ENCODE data around the gene MFSD1.

MFSD1 gene

GRCh38 chr3:158801696-158802408 is at the start of gene MFSD1:
Gene MFSD1, plus strand, starts transcription at chr3:158802054. Its CDS starts 99 bp downstream, at chr3:158802153.
- peak; percentile 63 for DNase-seq

GRCh38 chr3:158753854-158754253 is 48.0 kb upstream of the MFSD1 start:
- DNase-seq = no peak

- no peak for DNase-seq
Observed at GRCh38 chr3:158755421-158755820, 46.4 kb upstream of the MFSD1 start.

GRCh38 chr3:158761350-158761749 is 40.5 kb upstream of the MFSD1 start:
- no peak for DNase-seq

GRCh38 chr3:158762701-158763100 is 39.2 kb upstream of the MFSD1 start:
- DNase-seq = no peak

GRCh38 chr3:158763421-158763820 is 38.4 kb upstream of the MFSD1 start:
- no peak for DNase-seq

- no peak for DNase-seq
Observed at GRCh38 chr3:158765518-158766205, 36.2 kb upstream of the MFSD1 start.

- no peak for DNase-seq
Observed at GRCh38 chr3:158766364-158766763, 35.5 kb upstream of the MFSD1 start.

GRCh38 chr3:158768361-158768787 is 33.5 kb upstream of the MFSD1 start:
- no peak for DNase-seq

- DNase-seq = no peak
Observed at GRCh38 chr3:158768881-158769543, 32.8 kb upstream of the MFSD1 start.

GRCh38 chr3:158769549-158769948 is 32.3 kb upstream of the MFSD1 start:
- DNase-seq = no peak

- no peak for DNase-seq
Observed at GRCh38 chr3:158769952-158770740, 31.7 kb upstream of the MFSD1 start.

- no peak for DNase-seq
Observed at GRCh38 chr3:158770741-158771350, 31.0 kb upstream of the MFSD1 start.

- DNase-seq = no peak
Observed at GRCh38 chr3:158771577-158771976, 30.3 kb upstream of the MFSD1 start.

GRCh38 chr3:158771982-158772381 is 29.9 kb upstream of the MFSD1 start:
- DNase-seq = no peak

GRCh38 chr3:158773166-158773565 is 28.7 kb upstream of the MFSD1 start:
- DNase-seq = no peak

GRCh38 chr3:158773845-158774830 is 27.7 kb upstream of the MFSD1 start:
- DNase-seq = no peak

GRCh38 chr3:158774965-158775364 is 26.9 kb upstream of the MFSD1 start:
- no peak for DNase-seq

GRCh38 chr3:158775426-158776410 is 26.1 kb upstream of the MFSD1 start:
- DNase-seq = no peak

GRCh38 chr3:158776531-158776930 is 25.3 kb upstream of the MFSD1 start:
- no peak for DNase-seq
